Mucosa of rectum (tissue), 2 donors: ENCODE data around the gene OR6N1.

ENCODE experiments used
- H3K27ac ChIP-seq, 2 donors: one replicate each; pipeline ENCODE4 v1.7.0; 2013; ENCODE audit warnings: inconsistent platforms in 2 of 2, low read depth in 2 of 2, low read length in 2 of 2
- H3K27me3 ChIP-seq, 2 donors: one replicate each; pipeline ENCODE4 v1.7.0; 2013; ENCODE audit warnings: low read length in 2 of 2; ENCODE audit not compliant: control insufficient read depth in 2 of 2, insufficient read depth in 2 of 2
- H3K36me3 ChIP-seq, 2 donors: one replicate each; pipeline ENCODE4 v1.7.0; 2013; ENCODE audit warnings: low read length in 2 of 2; ENCODE audit not compliant: control insufficient read depth in 2 of 2, insufficient read depth in 2 of 2
- H3K4me1 ChIP-seq, 2 donors: one replicate each; pipeline ENCODE4 v1.7.0; 2013; ENCODE audit warnings: low read length in 2 of 2, mild to moderate bottlenecking in 1 of 2; ENCODE audit not compliant: control insufficient read depth in 2 of 2, insufficient read depth in 2 of 2
- H3K4me3 ChIP-seq, 2 donors: one replicate each; pipeline ENCODE4 v1.7.0; 2013; ENCODE audit warnings: low read length in 2 of 2
- H3K9ac ChIP-seq, 2 donors: one replicate each; pipeline ENCODE4 v1.7.0; 2013; ENCODE audit warnings: low read length in 2 of 2, low read depth in 1 of 2, mild to moderate bottlenecking in 1 of 2
- H3K9me3 ChIP-seq, 2 donors: one replicate each; pipeline ENCODE4 v1.7.0; 2013; ENCODE audit warnings: low read length in 2 of 2; ENCODE audit not compliant: control insufficient read depth in 2 of 2
- donor health status: healthy.
- donor health status: Normal muscosa, but diverticular disease.

The OR6N1 gene

DNA sequence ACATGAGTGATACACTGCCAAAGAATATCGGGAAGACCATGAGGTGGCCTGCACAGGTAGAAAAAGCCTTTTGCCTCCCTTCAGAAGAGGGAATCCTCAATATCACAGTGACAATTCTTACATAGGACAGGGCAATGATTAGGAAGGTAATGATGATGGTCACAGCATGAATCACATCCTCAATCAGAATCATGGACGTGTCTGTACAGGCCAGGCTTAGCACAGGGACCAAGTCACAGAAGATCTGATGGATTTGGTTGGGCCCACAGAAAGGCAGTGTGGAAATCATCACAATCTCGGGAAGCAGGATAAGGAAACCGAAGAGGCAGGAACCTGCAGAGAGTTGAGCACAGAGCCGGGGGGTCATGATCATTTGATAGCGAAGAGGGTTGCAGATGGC, 54.7 kb downstream of the OR6N1 start:
- Histone ChIP-seq H3K27ac (no peak overlapping the region), H3K4me3 (no peak overlapping the region), H3K27me3 (no peaks in the 10 kb centered on the region), H3K4me1 (no peaks in the 10 kb centered on the region), H3K9ac (no peak overlapping the region), H3K9me3 (peaks cover 0 to 3% of the 10 kb centered on the region in 2 donors), H3K36me3 (no peaks in the 10 kb centered on the region)

DNA sequence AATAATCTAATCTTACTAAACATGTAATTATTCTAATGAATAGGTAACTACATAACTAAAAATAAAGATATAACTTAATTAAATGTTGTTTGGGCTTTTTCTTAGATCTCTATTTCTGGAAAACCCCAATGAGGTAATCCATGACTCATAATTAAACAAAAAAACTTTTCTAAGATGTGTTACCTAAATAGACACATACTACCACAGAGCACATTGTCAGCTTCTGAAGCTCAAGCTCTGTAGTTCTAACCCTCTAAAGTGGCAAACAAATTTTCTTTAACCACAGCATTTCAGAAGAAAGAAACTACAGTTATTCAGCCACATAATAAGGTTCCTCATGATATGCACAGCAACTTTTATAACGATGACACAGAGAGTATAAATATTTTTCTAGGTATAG, 55.7 kb downstream of the OR6N1 start:
- Histone ChIP-seq H3K9ac (no peak overlapping the region), H3K4me3 (no peak overlapping the region), H3K36me3 (no peaks in the 10 kb centered on the region), H3K4me1 (no peaks in the 10 kb centered on the region), H3K9me3 (peaks cover 0 to 3% of the 10 kb centered on the region in 2 donors), H3K27me3 (no peaks in the 10 kb centered on the region), H3K27ac (no peak overlapping the region)

DNA sequence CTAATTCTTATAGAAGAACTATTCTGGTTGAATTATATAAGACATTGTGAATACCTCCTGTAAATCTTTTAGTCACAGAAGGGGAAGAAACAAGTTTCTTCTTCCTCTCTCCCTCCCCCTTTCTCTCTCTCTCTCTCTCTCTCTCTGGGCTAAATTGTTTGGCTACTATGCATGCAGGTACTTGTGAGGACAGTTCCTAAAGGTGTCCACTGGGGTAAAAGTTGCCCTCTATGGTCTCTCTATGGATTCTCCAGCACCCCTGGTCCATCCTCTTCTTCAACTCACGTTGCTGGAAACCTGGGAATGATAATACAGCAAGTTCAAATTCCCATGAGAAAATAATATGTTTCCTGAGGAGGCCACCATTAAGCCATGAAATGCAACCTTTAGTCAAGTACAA, 57.2 kb downstream of the OR6N1 start:
- Histone ChIP-seq H3K4me3 (no peak overlapping the region), H3K36me3 (no peaks in the 10 kb centered on the region), H3K9me3 (peaks cover 0 to 3% of the 10 kb centered on the region in 2 donors), H3K9ac (no peak overlapping the region), H3K4me1 (no peaks in the 10 kb centered on the region), H3K27ac (no peak overlapping the region), H3K27me3 (no peaks in the 10 kb centered on the region)
